T-helper 2 cell treated with Interferon-gamma antibody and Interleukin-4, amounts not matched to agents 5 μg/mL and 100 μg/mL, for 36 hours (primary cell): ENCODE results near the gene TNFSF15.

Experiments
- DNase-seq: peaks from one replicate; pipeline ENCODE4 v3.0.0; 2021; ENCODE audit warnings: low spot score
- H3K27ac Mint-ChIP-seq: one replicate; pipeline ENCODE4 v1.8.0; 2021; ENCODE audit warnings: mild to moderate bottlenecking, mixed read lengths
- H3K27me3 Mint-ChIP-seq: one replicate; pipeline ENCODE4 v1.8.0; 2021; ENCODE audit warnings: low read depth, mixed read lengths
- H3K36me3 Mint-ChIP-seq: one replicate; pipeline ENCODE4 v1.8.0; 2021; ENCODE audit warnings: low read depth, mixed read lengths
- H3K4me1 Mint-ChIP-seq: one replicate; pipeline ENCODE4 v1.8.0; 2021; ENCODE audit warnings: low read depth, mixed read lengths
- H3K4me3 Mint-ChIP-seq: one replicate; pipeline ENCODE4 v1.8.0; 2022; ENCODE audit warnings: mild to moderate bottlenecking, moderate library complexity, mixed read lengths
- H3K9me3 Mint-ChIP-seq: one replicate; pipeline ENCODE4 v1.8.0; 2021; ENCODE audit warnings: mixed read lengths

The TNFSF15 gene

GRCh38 chr9:114770991-114771390, 34.8 kb downstream of the TNFSF15 start:
- H3K27me3 Mint-ChIP-seq, result peaks cover 18% of the 10 kb centered on the region
- H3K27ac Mint-ChIP-seq, result no peak overlapping the region
- DNase-seq, result no peak
- H3K4me3 Mint-ChIP-seq, result no peak overlapping the region
- H3K4me1 Mint-ChIP-seq, result peaks cover 20% of the 10 kb centered on the region
- H3K9me3 Mint-ChIP-seq, result no peaks in the 10 kb centered on the region
- no peaks in the 10 kb centered on the region for H3K36me3 Mint-ChIP-seq

GRCh38 chr9:114769624-114770023, 36.2 kb downstream of the TNFSF15 start:
- Mint-ChIP-seq H3K4me1 (peaks cover 10% of the 10 kb centered on the region), H3K27me3 (peaks cover 12% of the 10 kb centered on the region), H3K27ac (no peak overlapping the region), H3K9me3 (no peaks in the 10 kb centered on the region), H3K4me3 (no peak overlapping the region), H3K36me3 (no peaks in the 10 kb centered on the region)
- DNase-seq, result no peak

- H3K27ac Mint-ChIP-seq, result no peak overlapping the region
- no peaks in the 10 kb centered on the region for H3K4me1 Mint-ChIP-seq
- no peaks in the 10 kb centered on the region for H3K9me3 Mint-ChIP-seq
- no peaks in the 10 kb centered on the region for H3K36me3 Mint-ChIP-seq
- no peak overlapping the region for H3K4me3 Mint-ChIP-seq
- no peak for DNase-seq
- peaks cover 22% of the 10 kb centered on the region for H3K27me3 Mint-ChIP-seq
Measured at GRCh38 chr9:114763220-114763619, 42.6 kb downstream of the TNFSF15 start.

DNA sequence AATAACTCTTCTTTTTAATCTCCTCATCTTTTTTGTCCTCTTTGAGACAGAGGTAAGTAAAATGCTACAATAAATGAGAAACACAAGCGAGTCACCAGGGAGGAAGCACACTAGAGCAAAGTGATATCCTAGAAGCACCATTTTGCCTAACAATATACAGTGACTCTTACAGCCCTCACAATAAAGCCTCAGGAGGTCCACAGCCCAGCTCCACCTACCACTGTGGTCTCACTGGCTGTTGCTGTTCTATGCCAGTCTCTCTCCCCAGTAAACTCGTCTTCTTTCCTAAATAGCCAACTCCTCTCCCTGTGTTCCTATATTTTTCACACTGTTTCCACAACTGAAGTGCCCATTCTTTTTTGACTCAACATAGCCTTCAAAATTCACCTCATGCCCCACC, 44.3 kb downstream of the TNFSF15 start:
- Mint-ChIP-seq H3K4me1 (peaks cover 3% of the 10 kb centered on the region), H3K27ac (no peak overlapping the region), H3K4me3 (no peak overlapping the region), H3K9me3 (no peaks in the 10 kb centered on the region), H3K27me3 (peaks cover 27% of the 10 kb centered on the region), H3K36me3 (no peaks in the 10 kb centered on the region)
- no peak for DNase-seq

- no peak for DNase-seq
- Mint-ChIP-seq H3K4me1 (peaks cover 7% of the 10 kb centered on the region), H3K36me3 (no peaks in the 10 kb centered on the region), H3K4me3 (no peak overlapping the region), H3K27ac (no peak overlapping the region), H3K27me3 (peaks cover 25% of the 10 kb centered on the region), H3K9me3 (no peaks in the 10 kb centered on the region)
Measured at GRCh38 chr9:114759512-114760341, 46.1 kb downstream of the TNFSF15 start.

DNA sequence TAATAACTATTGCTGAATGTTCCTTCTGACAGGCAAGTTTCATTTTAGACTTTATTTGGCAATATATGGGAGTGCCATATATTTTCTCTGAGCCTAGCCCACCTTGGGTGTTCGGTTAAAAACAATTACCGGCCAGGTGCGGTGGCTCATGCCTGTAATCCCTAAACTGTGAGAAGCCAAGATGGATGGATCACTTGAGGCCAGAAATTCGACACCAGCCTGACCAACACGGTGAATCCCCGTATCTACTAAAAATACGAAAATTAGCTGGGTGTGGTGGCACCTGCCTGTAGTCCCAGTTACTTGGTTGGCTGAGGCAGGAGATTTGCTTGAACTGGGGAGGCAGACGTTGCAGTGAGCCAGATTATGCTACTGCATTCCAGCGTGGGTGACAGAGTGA, 47.9 kb downstream of the TNFSF15 start:
- H3K4me3 Mint-ChIP-seq, result no peak overlapping the region
- no peak for DNase-seq
- H3K27ac Mint-ChIP-seq, result no peak overlapping the region
- peaks cover 15% of the 10 kb centered on the region for H3K4me1 Mint-ChIP-seq
- H3K9me3 Mint-ChIP-seq, result no peaks in the 10 kb centered on the region
- peaks cover 14% of the 10 kb centered on the region for H3K27me3 Mint-ChIP-seq
- H3K36me3 Mint-ChIP-seq, result no peaks in the 10 kb centered on the region

DNA sequence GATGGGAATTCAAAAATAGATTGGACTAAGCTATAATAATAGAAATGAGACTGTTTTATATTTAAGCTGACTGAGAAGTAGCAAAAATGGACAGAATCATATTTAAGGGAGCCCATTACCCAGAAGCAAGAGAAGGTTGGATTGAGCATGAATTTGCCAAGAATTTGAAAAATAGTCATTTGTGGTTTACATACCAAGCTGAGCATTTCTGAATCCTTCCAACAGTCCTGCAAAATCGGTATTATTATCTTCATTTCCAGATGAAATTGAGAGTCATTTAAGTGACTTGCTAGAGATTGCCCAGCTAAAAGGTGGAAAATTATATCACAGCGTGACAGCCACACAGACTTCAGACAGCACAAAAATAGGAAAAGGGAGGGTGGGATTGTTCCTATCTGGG, 48.4 kb downstream of the TNFSF15 start:
- no peak overlapping the region for H3K27ac Mint-ChIP-seq
- no peak overlapping the region for H3K4me3 Mint-ChIP-seq
- H3K9me3 Mint-ChIP-seq, result no peaks in the 10 kb centered on the region
- H3K36me3 Mint-ChIP-seq, result no peaks in the 10 kb centered on the region
- no peak for DNase-seq
- peaks cover 15% of the 10 kb centered on the region for H3K4me1 Mint-ChIP-seq
- H3K27me3 Mint-ChIP-seq, result peaks cover 14% of the 10 kb centered on the region

DNA sequence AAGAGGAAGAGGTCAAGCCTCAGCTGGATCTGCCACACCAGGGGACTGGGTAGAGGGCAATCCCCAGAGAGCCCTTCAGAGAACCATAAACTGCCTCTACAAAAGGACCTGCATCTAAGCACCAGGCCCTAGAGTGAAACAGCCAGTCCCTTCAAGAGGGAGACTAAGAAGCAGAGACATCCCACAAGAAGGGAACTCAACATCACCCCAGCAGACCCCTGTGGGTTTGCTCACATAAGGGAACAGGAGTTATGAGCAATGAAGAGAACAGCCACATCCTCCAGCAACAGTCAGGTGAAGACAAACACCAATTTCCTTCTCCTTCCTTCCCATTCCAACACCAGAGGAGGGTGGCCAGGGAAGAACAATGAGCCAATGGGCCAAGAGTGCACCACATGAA, 48.9 kb downstream of the TNFSF15 start:
- no peak for DNase-seq
- Mint-ChIP-seq H3K4me1 (peaks cover 15% of the 10 kb centered on the region), H3K27me3 (peaks cover 14% of the 10 kb centered on the region), H3K4me3 (no peak overlapping the region), H3K36me3 (no peaks in the 10 kb centered on the region), H3K9me3 (no peaks in the 10 kb centered on the region), H3K27ac (no peak overlapping the region)

DNA sequence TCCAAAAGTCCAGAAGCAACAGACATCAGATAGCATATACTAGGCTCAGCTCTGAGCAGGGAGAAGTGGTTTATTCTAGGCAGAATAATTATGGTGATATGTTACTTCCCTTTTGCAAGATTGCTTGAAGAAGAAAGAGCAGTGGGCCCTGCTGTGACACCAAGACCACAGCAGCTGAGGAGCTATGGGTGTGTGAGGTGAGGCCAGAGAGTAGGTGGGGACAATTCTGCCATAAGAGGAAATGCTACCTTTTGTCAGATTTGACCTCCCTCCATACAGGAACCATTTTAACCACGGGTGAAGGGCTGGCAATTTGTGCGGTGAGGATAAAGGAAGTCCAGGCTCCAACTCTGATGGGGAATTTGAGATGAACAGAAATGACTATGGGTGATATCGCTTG, 51.3 kb downstream of the TNFSF15 start:
- H3K36me3 Mint-ChIP-seq, result no peaks in the 10 kb centered on the region
- DNase-seq, result no peak
- peaks cover 14% of the 10 kb centered on the region for H3K27me3 Mint-ChIP-seq
- H3K27ac Mint-ChIP-seq, result no peak overlapping the region
- no peak overlapping the region for H3K4me3 Mint-ChIP-seq
- peaks cover 6% of the 10 kb centered on the region for H3K9me3 Mint-ChIP-seq
- H3K4me1 Mint-ChIP-seq, result peaks cover 15% of the 10 kb centered on the region

- Mint-ChIP-seq H3K4me1 (no peaks in the 10 kb centered on the region), H3K4me3 (no peak overlapping the region), H3K27me3 (no peaks in the 10 kb centered on the region), H3K27ac (no peak overlapping the region), H3K9me3 (peaks cover 6% of the 10 kb centered on the region), H3K36me3 (no peaks in the 10 kb centered on the region)
- DNase-seq, result no peak
Measured at GRCh38 chr9:114746591-114747346, 59.1 kb downstream of the TNFSF15 start.

GRCh38 chr9:114745879-114746550, 59.8 kb downstream of the TNFSF15 start:
- no peak overlapping the region for H3K4me3 Mint-ChIP-seq
- H3K36me3 Mint-ChIP-seq, result no peaks in the 10 kb centered on the region
- H3K27ac Mint-ChIP-seq, result peak overlapping the region; percentile 2
- no peaks in the 10 kb centered on the region for H3K4me1 Mint-ChIP-seq
- peaks cover under 1% of the 10 kb centered on the region for H3K27me3 Mint-ChIP-seq
- no peak for DNase-seq
- H3K9me3 Mint-ChIP-seq, result peaks cover 6% of the 10 kb centered on the region

- no peaks in the 10 kb centered on the region for H3K36me3 Mint-ChIP-seq
- H3K4me1 Mint-ChIP-seq, result no peaks in the 10 kb centered on the region
- H3K27ac Mint-ChIP-seq, result no peak overlapping the region
- H3K27me3 Mint-ChIP-seq, result peaks cover 3% of the 10 kb centered on the region
- DNase-seq, result no peak
- no peak overlapping the region for H3K4me3 Mint-ChIP-seq
- peaks cover under 1% of the 10 kb centered on the region for H3K9me3 Mint-ChIP-seq
Measured at GRCh38 chr9:114745108-114745848, 60.6 kb downstream of the TNFSF15 start.

DNA sequence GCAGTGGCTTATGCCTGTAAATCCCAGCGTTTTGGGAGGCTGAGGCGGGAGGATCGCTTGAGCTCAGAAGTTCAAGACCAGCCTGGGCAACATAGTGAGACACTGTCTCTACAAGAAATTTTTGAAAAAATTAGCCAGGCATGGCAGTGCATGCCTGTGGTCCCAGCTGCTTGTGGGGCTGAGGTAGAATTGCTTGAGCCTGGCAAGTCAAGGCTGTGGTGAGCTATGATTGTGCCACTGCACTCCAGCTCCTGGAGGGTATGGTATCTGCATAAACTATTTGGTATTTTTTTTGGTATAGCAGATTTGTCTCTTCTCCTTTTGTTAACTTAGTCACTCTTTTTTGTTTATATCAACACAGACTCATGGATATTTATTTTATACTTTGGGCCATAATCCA, 62.4 kb downstream of the TNFSF15 start:
- Mint-ChIP-seq H3K9me3 (no peaks in the 10 kb centered on the region), H3K27ac (no peak overlapping the region), H3K27me3 (peaks cover 6% of the 10 kb centered on the region), H3K36me3 (peaks cover 3% of the 10 kb centered on the region), H3K4me3 (no peak overlapping the region), H3K4me1 (peaks cover 10% of the 10 kb centered on the region)
- no peak for DNase-seq
